Activated naive CD4-positive, alpha-beta T cell treated with anti-CD3 and anti-CD28 coated beads, Interleukin-2, amount 50 U/mL, for 24 hours (primary cell): ENCODE data around the gene RAB25.
A peak's percentile ranks its signal among the peaks of the same experiment; 100 is the strongest.
"Not testable (repeated sequence)": the region's sequence is repeated elsewhere in the genome, so short reads cannot be mapped to it uniquely, and the experiment has no call there.

Experiments
- H3K27ac Mint-ChIP-seq: one replicate; pipeline ENCODE4 v1.8.0; 2021; ENCODE audit warnings: mild to moderate bottlenecking, mixed read lengths
- H3K27me3 Mint-ChIP-seq: one replicate; pipeline ENCODE4 v1.8.0; 2021; ENCODE audit warnings: mixed read lengths
- H3K36me3 Mint-ChIP-seq: one replicate; pipeline ENCODE4 v1.8.0; 2021; ENCODE audit warnings: mixed read lengths
- H3K4me1 Mint-ChIP-seq: one replicate; pipeline ENCODE4 v1.8.0; 2021; ENCODE audit warnings: mixed read lengths
- H3K4me3 Mint-ChIP-seq: one replicate; pipeline ENCODE4 v1.8.0; 2021; ENCODE audit warnings: mild to moderate bottlenecking, mixed read lengths
- H3K9me3 Mint-ChIP-seq: one replicate; pipeline ENCODE4 v1.8.0; 2021; ENCODE audit warnings: mixed read lengths

Gene RAB25

DNA sequence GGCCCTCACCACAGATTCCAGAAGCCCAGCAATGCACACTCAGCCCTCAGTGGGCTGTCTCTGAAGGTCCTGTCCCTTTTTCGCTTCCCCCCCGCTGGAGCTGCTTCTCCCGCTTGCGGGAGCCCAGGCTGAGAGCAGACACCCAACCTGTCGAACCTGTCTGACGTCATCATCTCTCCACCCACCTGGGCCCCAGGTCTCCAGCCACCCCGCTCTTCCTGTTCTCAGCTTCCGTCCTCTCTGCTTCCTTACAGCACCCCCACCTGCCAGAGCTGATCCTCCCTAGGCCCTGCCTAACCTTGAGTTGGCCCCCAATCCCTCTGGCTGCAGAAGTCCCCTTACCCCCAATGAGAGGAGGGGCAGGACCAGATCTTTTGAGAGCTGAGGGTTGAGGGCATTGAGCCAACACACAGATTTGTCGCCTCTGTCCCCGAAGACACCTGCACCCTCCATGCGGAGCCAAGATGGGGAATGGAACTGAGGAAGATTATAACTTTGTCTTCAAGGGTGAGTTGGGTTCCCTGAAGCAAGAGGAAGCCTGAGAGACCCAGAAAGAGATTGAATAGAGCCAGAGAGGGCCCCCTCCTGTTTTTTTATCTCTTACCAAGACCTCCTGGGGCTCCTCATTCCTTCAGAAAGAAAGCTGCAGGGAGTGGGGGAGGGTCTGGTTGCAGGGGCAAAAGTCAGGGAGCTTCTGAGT lies at the start of gene RAB25:
Gene RAB25 (plus strand): TSS at position 224 of the 700 bp plus-strand sequence. CDS start 241 bp downstream, at position 465.
- H3K9me3 Mint-ChIP-seq, result no peaks in the 10 kb centered on the region
- H3K36me3 Mint-ChIP-seq, result no peaks in the 10 kb centered on the region
- no peak within 1 kb of the TSS for H3K4me3 Mint-ChIP-seq
- no peaks in the 10 kb centered on the region for H3K27me3 Mint-ChIP-seq
- no peak within 1 kb of the TSS for H3K27ac Mint-ChIP-seq
- peaks cover 8% of the 10 kb centered on the region for H3K4me1 Mint-ChIP-seq

DNA sequence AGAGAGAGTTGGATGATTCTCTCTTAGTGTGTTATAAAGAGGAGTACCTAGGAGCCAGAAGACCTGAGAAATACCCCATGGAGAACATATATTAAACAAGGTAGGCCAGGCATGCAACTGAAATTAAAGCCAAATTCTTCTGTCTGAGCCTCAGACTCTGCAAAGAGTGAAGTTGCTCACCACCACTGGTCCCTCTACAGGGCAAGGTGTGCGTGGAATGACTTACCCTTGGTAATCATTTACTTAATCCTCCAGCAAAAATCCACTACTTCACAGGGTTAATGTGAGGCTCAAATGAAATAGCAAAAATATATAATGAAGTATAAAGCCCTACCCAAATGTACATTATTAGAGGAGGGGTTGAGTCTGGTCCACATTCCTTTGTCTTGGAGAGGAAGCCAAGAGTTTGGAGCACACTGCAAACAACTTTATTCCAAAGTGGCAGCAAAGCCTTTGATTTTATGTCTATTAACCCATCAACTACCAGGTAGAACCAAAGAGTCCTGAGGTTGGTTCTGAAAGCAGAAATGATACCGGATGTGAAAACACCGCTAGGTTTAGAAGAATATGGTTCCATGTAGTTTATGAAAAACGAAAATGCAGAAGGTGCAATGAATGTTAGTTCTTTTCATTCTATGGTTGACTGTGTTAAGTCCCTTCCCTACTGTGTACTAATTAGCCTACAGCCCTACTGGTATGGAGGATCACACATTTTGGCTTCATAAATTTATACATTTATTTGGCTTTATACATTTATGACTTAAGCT lies 48.7 kb upstream of the RAB25 start:
- peaks cover 22% of the 10 kb centered on the region for H3K36me3 Mint-ChIP-seq
- H3K9me3 Mint-ChIP-seq, result no peaks in the 10 kb centered on the region
- H3K4me3 Mint-ChIP-seq, result no peak overlapping the region
- peaks cover 18% of the 10 kb centered on the region for H3K4me1 Mint-ChIP-seq
- H3K27me3 Mint-ChIP-seq, result no peaks in the 10 kb centered on the region
- no peak overlapping the region for H3K27ac Mint-ChIP-seq

DNA sequence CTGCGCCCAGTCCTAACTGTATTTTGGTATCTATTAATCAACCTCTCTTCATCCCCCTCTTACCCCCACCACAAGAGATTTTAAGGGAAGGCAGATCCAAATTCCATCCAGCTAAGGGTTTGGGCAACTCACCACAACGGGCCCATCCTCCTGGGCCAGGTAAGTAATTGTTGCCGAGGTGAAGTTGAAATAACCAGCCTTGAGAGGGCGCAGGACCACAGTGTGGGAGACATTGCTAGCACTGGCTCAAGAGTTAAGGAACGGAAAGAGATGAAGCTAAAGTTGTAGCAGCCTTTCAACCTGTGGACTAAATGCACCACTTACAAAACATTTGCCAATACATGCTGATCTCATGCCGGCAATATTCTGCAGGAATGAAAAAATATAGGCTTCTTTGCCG lies 46.1 kb upstream of the RAB25 start:
- no peaks in the 10 kb centered on the region for H3K27me3 Mint-ChIP-seq
- H3K4me3 Mint-ChIP-seq, result no peak overlapping the region
- H3K36me3 Mint-ChIP-seq, result peaks cover 21% of the 10 kb centered on the region
- H3K27ac Mint-ChIP-seq, result no peak overlapping the region
- H3K4me1 Mint-ChIP-seq, result peaks cover 26% of the 10 kb centered on the region
- H3K9me3 Mint-ChIP-seq, result no peaks in the 10 kb centered on the region

DNA sequence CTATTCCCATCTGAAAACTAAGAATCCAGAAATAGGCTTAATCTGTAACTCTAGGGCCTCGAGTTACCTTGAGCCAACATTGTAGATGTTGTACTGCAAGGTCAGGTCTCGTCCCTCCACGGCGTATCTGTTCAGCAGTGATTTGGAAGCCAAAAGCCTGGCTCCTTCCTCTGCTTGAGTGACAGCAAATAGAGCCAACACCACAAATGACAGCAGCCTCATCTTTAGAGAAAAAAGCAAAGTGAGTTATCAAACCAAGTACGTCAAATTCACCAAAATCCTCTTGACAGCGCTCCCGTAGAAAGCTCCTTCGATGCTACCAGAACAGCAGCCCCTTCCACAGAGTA lies 41.0 kb upstream of the RAB25 start:
- H3K4me3 Mint-ChIP-seq, result peak overlapping the region; percentile 94
- H3K4me1 Mint-ChIP-seq, result peaks cover 36% of the 10 kb centered on the region
- H3K36me3 Mint-ChIP-seq, result peaks cover 15% of the 10 kb centered on the region
- H3K27ac Mint-ChIP-seq, result peak overlapping the region; percentile 19
- no peaks in the 10 kb centered on the region for H3K9me3 Mint-ChIP-seq
- no peaks in the 10 kb centered on the region for H3K27me3 Mint-ChIP-seq

DNA sequence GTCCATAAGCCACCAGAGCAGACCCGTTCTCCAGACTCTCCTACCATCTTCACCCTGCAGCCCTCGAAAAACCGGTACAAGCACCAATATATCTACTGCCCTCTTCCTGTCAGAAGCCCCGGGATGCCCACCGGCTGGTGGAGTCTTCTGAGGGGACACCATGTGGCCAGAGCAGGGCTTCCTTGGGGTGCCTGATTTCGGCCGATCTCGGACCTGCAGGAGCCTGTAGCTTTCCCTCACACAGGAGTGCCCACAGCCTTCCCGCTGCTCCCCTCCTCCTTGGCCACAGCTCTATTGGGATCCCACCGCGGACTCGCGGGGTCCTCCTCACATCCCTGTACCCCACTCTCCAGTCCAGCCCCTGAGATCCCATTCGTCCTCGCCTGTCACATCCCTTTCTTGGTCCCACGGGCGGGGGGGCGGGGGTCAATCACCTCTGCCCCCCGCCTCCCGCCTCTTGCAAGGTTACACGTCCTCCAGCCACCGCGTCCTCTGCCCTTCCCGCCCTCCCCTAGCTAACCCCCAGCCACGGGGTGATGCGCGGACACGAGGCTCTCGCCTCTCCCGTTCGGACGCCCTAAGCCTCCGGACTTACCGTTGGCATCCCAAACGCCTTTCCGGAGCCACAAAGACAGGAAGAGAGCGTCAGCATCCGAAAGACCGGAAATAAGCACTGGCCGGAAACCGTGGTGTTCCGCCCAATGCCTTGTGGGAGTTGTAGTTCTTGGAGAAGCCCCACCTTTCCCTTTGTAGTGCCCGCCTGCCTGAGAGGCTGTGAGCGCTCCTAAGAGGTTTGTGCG lies 40.5 kb upstream of the RAB25 start, which contains the start of gene SSR2:
Gene SSR2 (minus strand): TSS at position 659 of the 800 bp plus-strand sequence. CDS start 784 bp downstream, outside the sequence.
- Mint-ChIP-seq H3K36me3 (peaks cover 15% of the 10 kb centered on the region), H3K4me3 (peak within 1 kb of the TSS; percentile 94), H3K4me1 (peaks cover 35% of the 10 kb centered on the region), H3K27ac (peak within 1 kb of the TSS; percentile 91), H3K9me3 (no peaks in the 10 kb centered on the region), H3K27me3 (no peaks in the 10 kb centered on the region)

DNA sequence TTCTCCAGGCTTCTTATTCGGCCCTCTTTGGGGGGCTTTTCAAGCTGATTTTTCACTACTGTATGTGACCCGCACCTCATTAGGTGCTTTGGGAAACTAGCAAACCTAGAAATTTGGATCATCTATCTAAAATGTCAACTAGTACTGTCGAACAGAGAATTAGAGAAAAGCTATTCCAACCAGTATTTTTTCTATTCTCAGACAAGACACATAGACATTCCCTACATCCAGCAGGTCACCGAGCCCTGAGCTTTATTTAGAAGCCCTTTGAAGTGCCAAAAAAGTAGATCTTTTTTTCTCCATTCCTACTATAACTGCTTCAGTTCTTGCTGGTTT lies 39.9 kb upstream of the RAB25 start:
- H3K27ac Mint-ChIP-seq, result peak overlapping the region; percentile 91
- H3K27me3 Mint-ChIP-seq, result no peaks in the 10 kb centered on the region
- H3K4me3 Mint-ChIP-seq, result peak overlapping the region; percentile 94
- H3K9me3 Mint-ChIP-seq, result no peaks in the 10 kb centered on the region
- peaks cover 15% of the 10 kb centered on the region for H3K36me3 Mint-ChIP-seq
- peaks cover 39% of the 10 kb centered on the region for H3K4me1 Mint-ChIP-seq

DNA sequence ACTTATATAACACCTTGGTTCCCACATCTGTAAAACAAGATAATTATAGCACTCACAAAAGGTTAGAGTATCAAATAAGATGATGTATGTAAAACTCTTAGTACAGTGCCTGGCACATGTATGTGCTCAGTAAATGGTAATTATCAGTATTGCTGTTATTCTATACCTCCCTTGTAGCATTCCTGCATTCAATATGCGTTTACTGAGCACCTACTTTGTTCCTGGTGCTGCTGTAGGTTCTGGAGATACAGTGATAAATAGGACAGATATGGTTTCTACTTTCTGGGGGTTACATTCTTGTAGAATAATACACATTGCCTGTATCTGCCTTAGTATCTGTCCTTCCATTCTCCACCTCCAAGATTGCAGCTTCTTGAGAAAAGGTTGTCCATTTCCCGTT lies 39.0 kb upstream of the RAB25 start:
- H3K9me3 Mint-ChIP-seq, result no peaks in the 10 kb centered on the region
- peak overlapping the region; percentile 26 for H3K27ac Mint-ChIP-seq
- H3K4me1 Mint-ChIP-seq, result peaks cover 35% of the 10 kb centered on the region
- no peaks in the 10 kb centered on the region for H3K27me3 Mint-ChIP-seq
- H3K36me3 Mint-ChIP-seq, result peaks cover 12% of the 10 kb centered on the region
- H3K4me3 Mint-ChIP-seq, result peak overlapping the region; percentile 53

DNA sequence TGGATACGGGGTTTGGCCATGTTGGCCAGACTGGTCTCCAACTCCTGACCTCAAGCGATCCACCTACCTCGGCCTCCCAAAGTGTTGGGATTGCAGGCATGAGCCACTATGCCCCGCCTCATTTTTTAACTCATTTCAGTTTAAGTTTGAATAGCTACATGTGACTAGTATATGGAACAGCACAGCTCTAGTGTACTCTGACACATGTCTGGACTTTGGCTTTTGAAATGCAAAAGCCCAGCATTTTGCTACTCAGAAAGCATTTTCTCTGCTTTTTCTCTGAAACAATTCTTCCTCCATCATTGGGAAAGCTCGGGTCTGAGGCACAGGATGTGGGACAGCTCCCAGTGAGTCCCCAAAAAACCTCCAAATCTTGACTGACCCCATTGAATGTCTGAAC lies 36.2 kb upstream of the RAB25 start:
- no peaks in the 10 kb centered on the region for H3K9me3 Mint-ChIP-seq
- no peak overlapping the region for H3K4me3 Mint-ChIP-seq
- peaks cover 5% of the 10 kb centered on the region for H3K36me3 Mint-ChIP-seq
- no peaks in the 10 kb centered on the region for H3K27me3 Mint-ChIP-seq
- no peak overlapping the region for H3K27ac Mint-ChIP-seq
- peaks cover 21% of the 10 kb centered on the region for H3K4me1 Mint-ChIP-seq

DNA sequence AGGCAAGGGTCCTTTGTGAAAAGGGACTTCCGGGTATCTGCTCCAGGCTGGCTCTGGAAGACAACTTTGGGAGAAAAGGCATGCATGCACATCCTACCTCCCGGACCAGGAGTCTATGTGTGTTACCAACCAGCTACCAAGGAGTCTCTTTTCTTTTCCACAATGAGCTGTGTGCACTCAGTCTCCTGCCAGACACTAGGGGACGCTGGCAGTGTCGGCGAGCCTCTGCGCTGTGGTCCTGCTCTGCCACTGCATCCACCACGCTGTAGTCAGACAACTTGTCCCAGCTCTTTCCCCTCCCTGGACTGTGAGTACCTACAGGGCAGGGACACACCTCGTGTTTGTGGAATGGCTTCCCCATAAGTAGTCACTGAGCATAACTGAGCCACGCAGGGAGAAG lies 35.1 kb upstream of the RAB25 start:
- no peak overlapping the region for H3K27ac Mint-ChIP-seq
- H3K27me3 Mint-ChIP-seq, result no peaks in the 10 kb centered on the region
- H3K4me1 Mint-ChIP-seq, result peaks cover 12% of the 10 kb centered on the region
- H3K9me3 Mint-ChIP-seq, result no peaks in the 10 kb centered on the region
- no peaks in the 10 kb centered on the region for H3K36me3 Mint-ChIP-seq
- H3K4me3 Mint-ChIP-seq, result no peak overlapping the region

DNA sequence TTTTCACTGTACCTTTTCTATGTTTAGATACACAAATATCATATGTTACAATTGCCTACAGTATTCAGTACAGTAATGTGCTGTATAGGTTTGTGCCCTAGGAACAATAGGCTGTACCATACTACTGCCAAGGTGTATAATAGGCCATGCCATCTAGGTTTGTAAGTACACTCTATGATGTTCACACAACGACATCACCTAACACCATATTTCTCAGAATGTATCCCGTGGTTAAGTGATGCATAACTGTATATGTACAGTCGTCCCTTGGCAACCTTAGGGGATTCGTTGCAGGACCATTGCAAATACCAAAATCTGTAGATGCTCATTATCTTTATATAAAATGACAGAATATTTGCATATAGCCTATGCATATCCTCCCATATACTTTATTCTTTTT lies 34.4 kb upstream of the RAB25 start:
- Mint-ChIP-seq H3K4me1 (peaks cover 8% of the 10 kb centered on the region), H3K4me3 (no peak overlapping the region), H3K27ac (no peak overlapping the region), H3K36me3 (no peaks in the 10 kb centered on the region), H3K9me3 (no peaks in the 10 kb centered on the region), H3K27me3 (no peaks in the 10 kb centered on the region)

DNA sequence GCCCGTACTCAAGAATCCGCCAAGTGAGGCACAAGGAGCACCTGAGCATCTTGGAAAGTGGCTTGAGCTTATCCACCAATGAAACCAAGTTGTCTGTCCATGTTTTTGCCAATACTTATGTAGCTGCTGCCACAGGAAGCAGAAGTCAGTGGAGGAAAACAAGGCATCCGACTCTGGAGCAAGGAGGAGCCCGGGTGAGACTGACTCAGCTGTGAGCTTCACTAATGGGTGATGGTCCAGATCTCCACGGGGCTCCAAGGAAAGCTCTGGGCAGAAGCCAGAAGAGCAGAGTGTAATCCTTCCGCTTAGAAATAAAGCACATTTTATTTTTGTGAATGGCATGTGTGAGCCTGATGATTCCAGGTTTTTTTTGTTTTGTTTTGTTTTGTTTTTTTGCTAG lies 27.9 kb upstream of the RAB25 start:
- H3K27ac Mint-ChIP-seq, result no peak overlapping the region
- H3K4me1 Mint-ChIP-seq, result no peaks in the 10 kb centered on the region
- no peaks in the 10 kb centered on the region for H3K27me3 Mint-ChIP-seq
- no peak overlapping the region for H3K4me3 Mint-ChIP-seq
- peaks cover 4% of the 10 kb centered on the region for H3K36me3 Mint-ChIP-seq
- H3K9me3 Mint-ChIP-seq, result no peaks in the 10 kb centered on the region

DNA sequence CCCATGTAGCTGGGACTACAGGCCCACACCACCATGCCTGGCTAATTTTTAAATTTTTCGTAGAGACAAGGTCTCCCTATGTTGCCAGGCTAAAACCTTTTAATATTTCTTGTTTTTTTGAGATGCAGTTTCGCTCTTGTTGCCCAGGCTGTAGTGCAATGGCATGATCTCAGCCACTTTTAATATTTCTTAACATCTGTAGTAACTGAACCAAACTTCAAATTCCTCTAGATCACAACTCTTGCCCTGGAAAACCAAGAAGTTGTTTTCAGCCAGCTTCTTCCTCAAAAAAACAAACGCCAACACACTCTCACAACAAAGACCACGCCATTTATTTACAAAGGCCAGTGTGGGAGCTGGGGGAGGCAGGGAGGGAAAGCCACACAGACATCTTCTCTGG lies 26.0 kb upstream of the RAB25 start:
- not testable (repeated sequence) for H3K27me3 Mint-ChIP-seq, H3K4me3 Mint-ChIP-seq, H3K9me3 Mint-ChIP-seq, H3K4me1 Mint-ChIP-seq, H3K27ac Mint-ChIP-seq, H3K36me3 Mint-ChIP-seq

DNA sequence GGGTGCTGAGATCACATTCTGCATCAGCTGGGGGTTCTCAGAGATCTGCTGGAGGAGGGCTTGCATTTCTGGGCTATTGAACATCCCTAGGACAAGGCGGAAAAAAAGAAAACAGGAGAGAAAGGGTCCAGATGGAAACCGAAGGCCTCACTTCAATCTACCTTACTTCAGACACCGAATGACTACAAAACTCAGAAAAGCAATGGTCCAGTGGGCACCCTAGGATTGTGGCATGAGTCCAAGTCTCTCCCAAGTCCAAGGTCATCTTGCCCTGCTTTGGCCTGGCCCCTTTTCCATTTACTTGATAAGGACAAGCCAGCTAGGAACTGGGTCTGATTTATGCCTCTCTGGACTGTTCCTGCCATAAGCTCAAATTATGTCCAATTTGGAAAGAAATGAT lies 18.1 kb upstream of the RAB25 start:
- Mint-ChIP-seq H3K27me3 (no peaks in the 10 kb centered on the region), H3K27ac (no peak overlapping the region), H3K9me3 (no peaks in the 10 kb centered on the region), H3K4me1 (no peaks in the 10 kb centered on the region), H3K36me3 (peaks cover 8% of the 10 kb centered on the region), H3K4me3 (no peak overlapping the region)

DNA sequence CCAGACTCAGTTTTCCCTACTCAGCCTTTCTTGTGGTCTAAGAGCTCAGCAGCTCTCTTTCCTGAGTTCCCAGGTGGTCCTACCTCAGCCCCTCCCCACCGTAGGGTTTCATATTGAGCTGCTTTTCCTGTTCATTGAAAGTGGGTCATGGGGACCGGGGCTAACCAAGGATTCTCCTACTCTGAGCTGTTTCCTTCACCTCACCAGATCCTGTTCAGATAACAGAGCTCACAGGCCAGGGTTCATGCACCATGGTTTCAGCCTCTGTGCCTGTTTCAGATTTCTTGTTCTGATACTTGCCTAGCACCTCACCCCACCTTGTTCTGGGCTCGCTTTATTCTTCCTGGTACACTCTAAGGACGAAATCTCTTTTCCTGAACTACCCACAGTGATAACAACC lies 15.9 kb upstream of the RAB25 start:
- H3K36me3 Mint-ChIP-seq, result peaks cover 14% of the 10 kb centered on the region
- H3K4me1 Mint-ChIP-seq, result peaks cover 5% of the 10 kb centered on the region
- no peaks in the 10 kb centered on the region for H3K27me3 Mint-ChIP-seq
- H3K9me3 Mint-ChIP-seq, result no peaks in the 10 kb centered on the region
- no peak overlapping the region for H3K27ac Mint-ChIP-seq
- no peak overlapping the region for H3K4me3 Mint-ChIP-seq

DNA sequence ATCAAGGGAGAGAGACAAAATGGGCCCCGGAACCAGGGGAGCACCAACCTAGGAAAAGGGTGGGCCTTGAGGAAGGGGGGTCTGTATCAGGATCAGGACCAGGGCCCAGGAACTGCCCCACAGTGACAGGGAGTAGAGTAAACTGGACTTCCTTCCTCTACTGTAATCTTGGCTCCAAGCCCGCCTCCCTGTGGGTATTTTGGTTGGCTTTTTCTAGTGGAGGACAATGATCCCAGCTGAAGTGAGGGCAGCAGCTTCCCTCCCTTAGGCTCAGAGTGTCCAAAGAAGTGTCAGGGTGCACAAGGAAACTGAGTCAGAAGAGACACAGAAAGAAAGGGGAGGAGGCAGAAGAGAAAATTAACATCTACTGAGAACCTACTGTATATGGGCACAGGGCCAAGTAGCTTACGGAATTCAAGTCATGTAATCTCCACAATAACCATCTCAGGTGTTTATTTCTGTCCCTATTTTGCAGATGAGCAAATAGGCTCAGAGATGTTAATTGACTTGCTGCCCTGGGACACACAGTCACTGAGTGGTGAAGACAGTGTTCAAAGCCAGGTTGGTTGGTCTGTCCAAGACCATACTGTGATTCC lies 12.2 kb upstream of the RAB25 start:
- no peaks in the 10 kb centered on the region for H3K9me3 Mint-ChIP-seq
- peaks cover 6% of the 10 kb centered on the region for H3K36me3 Mint-ChIP-seq
- peaks cover 19% of the 10 kb centered on the region for H3K4me1 Mint-ChIP-seq
- H3K4me3 Mint-ChIP-seq, result no peak overlapping the region
- no peaks in the 10 kb centered on the region for H3K27me3 Mint-ChIP-seq
- H3K27ac Mint-ChIP-seq, result no peak overlapping the region

DNA sequence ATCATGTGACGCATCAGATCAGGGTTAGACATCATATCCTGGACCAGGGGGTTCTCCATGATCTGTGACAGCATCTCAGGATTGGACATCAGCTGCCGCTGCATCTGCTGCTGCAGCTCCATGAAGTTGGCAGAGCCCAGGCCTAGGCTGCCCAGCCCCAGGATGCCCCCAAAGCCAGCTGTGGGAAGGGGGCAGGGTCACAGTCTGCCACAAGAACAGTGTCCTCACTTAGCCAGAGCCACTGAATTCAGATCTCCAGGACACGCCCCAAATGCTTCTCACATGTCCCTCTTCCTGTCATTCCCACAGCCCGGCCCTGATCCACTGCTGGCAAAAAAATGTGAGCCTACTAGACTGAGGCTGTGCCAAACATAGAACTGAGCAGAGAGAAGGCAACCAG lies 10.6 kb upstream of the RAB25 start:
- H3K4me3 Mint-ChIP-seq, result no peak overlapping the region
- peaks cover 21% of the 10 kb centered on the region for H3K4me1 Mint-ChIP-seq
- no peaks in the 10 kb centered on the region for H3K27me3 Mint-ChIP-seq
- no peak overlapping the region for H3K27ac Mint-ChIP-seq
- H3K9me3 Mint-ChIP-seq, result no peaks in the 10 kb centered on the region
- peaks cover 6% of the 10 kb centered on the region for H3K36me3 Mint-ChIP-seq
